ENCODE results near the gene TBATA.

TBATA gene

DNA sequence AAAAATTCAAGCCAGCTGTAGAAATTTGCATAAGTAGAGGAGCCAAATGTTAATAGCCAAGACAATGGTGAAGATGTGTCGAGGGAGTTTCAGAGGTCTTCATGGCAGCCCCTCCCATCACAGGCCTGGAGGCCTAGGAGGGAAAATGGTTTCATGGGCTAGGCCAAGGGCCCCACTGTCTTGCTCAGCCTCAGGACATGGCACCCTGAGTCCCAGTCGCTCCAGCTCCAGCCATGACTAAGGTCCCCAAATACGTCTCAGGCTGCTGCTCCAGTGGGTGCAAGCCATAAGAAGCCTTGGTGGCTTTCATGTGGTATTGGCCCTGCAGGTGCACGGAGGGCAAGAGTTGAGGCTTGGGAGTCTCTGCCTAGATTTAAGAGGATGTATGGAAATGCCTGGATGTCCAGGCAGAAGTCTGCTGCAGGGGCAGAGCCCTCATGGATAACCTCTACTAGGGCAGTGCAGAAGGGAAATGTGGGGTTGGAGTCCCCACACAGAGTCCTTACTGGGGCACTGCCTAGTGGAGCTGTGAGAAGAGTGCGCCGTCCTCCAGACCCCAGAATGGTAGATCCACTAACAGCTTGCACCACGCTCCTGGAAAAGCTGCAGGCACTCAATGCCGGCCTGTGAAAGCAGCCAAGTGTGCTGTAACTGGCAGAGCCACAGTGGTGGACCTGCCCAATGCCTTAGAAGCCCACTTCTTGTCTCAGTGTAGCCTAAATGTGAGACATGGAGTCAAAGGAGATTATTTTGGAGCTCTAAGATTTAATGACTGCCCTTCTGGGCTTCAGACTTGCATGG lies 19.2 kb downstream of the TBATA start:
- Histone ChIP-seq H3K27me3 (ENCODE audit: insufficient read depth, low read length) (no peaks in the 10 kb centered on the region), H3K27ac (ENCODE audit: low read length) (no peak overlapping the region), H3K9ac (ENCODE audit: low read depth, low read length) (no peak overlapping the region), H3K4me1 (ENCODE audit: insufficient read depth, low read length) (peaks cover under 1% of the 10 kb centered on the region; the same call in 1 of the 2 replicates), H3K36me3 (ENCODE audit: insufficient read depth, low read depth, low read length) (no peaks in the 10 kb centered on the region), H3K4me3 (ENCODE audit: low read length) (no peak overlapping the region), H3K9me3 (ENCODE audit: insufficient read depth, low read depth, low read length) (peaks cover 21% of the 10 kb centered on the region)

DNA sequence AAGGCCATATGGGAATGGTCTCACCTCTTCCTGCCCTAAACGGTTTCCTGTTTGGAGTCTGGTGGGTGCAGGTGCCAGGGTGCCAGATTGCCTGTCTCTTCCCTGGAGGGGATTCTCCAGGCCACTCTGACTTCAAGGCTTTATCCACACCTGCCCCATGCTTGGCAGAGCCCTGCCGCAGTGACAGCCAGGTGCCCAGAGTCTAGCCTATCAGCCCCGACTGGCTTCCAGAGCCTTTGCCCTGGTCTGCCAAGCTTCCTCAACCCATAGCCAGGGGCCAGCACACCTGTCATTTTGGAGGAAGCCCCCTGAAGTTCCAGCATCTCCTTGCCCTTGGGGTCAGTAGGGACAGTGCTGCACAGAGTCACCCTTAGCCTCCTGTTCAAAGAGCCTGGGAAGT lies 21.6 kb downstream of the TBATA start:
- H3K27me3 ChIP-seq (ENCODE audit: insufficient read depth, low read length) = no peaks in the 10 kb centered on the region
- peaks cover 13% of the 10 kb centered on the region; the same call in 1 of the 2 replicates for H3K4me1 ChIP-seq (ENCODE audit: insufficient read depth, low read length)
- H3K4me3 ChIP-seq (ENCODE audit: low read length) = no peak overlapping the region
- H3K36me3 ChIP-seq (ENCODE audit: insufficient read depth, low read depth, low read length) = no peaks in the 10 kb centered on the region
- H3K9ac ChIP-seq (ENCODE audit: low read depth, low read length) = no peak overlapping the region
- H3K27ac ChIP-seq (ENCODE audit: low read length) = no peak overlapping the region
- H3K9me3 ChIP-seq (ENCODE audit: insufficient read depth, low read depth, low read length) = peaks cover 21% of the 10 kb centered on the region

DNA sequence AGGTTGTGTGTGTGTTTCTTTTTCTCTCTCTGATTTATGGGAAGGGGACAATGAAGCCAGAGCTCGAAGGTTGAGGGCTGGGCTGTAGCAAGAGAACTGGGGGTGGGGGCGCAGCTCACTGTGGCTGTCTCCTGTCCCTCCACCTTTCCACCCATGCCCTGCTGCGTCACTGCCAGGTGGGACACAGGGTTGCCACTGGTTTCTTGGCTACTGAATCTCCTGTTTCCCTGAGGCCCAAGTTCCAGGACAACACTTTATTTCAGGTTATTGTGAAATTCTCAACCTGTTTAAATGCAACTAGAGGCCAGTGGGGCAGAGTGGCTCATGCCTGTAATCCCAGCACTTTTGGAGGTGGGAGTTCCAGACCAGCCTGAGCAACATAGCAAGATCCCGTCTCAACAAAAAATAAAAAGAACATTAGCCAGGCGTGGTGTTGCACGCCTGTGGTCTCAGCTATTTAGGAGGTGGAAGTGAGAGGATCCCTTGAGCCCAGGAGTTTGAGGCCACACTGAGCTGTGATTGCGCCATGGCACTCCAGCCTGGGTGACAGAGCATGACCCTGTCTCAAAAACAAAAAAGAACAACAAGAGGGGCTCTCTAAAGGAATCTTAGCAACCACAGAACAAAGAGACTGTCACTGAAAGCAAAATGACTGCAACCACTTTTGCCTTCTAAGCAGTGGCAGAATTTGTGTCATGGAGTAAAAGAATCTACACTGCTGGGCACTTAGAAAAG lies 22.6 kb downstream of the TBATA start:
- peaks cover 13% of the 10 kb centered on the region; the same call in 1 of the 2 replicates for H3K4me1 ChIP-seq (ENCODE audit: insufficient read depth, low read length)
- peaks cover 21% of the 10 kb centered on the region for H3K9me3 ChIP-seq (ENCODE audit: insufficient read depth, low read depth, low read length)
- H3K9ac ChIP-seq (ENCODE audit: low read depth, low read length) = no peak overlapping the region
- no peak overlapping the region for H3K4me3 ChIP-seq (ENCODE audit: low read length)
- H3K36me3 ChIP-seq (ENCODE audit: insufficient read depth, low read depth, low read length) = no peaks in the 10 kb centered on the region
- H3K27ac ChIP-seq (ENCODE audit: low read length) = no peak overlapping the region
- no peaks in the 10 kb centered on the region for H3K27me3 ChIP-seq (ENCODE audit: insufficient read depth, low read length)

DNA sequence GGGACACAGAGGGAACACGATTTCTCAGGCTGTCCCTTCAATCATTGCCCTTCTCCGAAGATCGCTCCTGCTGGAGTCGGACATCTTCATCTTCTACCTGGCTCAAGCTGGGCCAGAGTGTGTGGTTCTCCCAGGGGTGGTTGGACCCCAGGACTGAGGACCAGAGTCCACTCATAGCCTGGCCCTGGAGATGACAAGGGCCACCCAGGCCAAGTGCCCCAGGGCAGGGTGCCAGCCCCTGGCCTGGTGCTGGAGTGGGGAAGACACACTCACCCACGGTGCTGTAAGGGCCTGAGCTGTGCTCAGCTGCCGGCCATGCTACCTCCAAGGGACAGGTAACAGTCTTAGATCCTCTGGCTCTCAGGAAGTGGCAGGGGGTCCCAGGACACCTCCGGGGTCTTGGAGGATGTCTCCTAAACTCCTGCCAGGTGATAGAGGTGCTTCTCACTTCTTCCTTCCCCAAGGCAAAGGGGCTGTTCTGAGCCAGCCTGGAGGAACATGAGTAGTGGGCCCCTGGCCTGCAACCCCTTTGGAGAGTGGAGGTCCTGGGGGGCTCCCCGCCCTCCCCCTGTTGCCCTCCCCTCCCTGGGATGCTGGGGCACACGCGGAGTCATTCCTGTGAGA lies 23.3 kb downstream of the TBATA start:
- Histone ChIP-seq H3K9ac (ENCODE audit: low read depth, low read length) (no peak overlapping the region), H3K9me3 (ENCODE audit: insufficient read depth, low read depth, low read length) (peaks cover 18% of the 10 kb centered on the region), H3K4me1 (ENCODE audit: insufficient read depth, low read length) (peaks cover 13% of the 10 kb centered on the region; the same call in 1 of the 2 replicates), H3K27me3 (ENCODE audit: insufficient read depth, low read length) (no peaks in the 10 kb centered on the region), H3K36me3 (ENCODE audit: insufficient read depth, low read depth, low read length) (no peaks in the 10 kb centered on the region), H3K4me3 (ENCODE audit: low read length) (no peak overlapping the region), H3K27ac (ENCODE audit: low read length) (no peak overlapping the region)

DNA sequence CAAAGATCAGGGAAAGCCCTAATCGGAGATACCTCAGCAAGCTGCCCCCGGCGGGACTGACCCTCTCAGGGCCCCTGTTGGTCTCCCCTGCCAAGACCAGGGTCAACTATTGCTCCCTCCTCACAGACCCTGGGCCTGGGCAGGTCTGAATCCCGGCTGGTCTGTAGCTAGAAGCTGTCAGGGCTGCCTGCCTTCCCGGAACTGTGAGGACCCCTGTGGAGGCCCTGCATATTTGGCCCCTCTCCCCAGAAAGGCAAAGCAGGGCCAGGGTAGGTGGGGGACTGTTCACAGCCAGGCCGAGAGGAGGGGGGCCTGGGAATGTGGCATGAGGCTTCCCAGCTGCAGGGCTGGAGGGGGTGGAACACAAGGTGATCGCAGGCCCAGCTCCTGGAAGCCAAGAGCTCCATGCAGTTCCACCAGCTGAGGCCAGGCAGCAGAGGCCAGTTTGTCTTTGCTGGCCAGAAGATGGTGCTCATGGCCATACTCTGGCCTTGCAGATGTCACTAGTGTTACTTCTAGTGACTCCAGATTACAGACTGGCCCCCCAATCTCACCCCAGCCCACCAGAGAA lies 24.1 kb downstream of the TBATA start:
- Histone ChIP-seq H3K9ac (ENCODE audit: low read depth, low read length) (0 out of 2 replicates have a peak overlapping the region, but pooled peaks have one; percentile 19), H3K27ac (ENCODE audit: low read length) (peak overlapping the region; percentile 59)

DNA sequence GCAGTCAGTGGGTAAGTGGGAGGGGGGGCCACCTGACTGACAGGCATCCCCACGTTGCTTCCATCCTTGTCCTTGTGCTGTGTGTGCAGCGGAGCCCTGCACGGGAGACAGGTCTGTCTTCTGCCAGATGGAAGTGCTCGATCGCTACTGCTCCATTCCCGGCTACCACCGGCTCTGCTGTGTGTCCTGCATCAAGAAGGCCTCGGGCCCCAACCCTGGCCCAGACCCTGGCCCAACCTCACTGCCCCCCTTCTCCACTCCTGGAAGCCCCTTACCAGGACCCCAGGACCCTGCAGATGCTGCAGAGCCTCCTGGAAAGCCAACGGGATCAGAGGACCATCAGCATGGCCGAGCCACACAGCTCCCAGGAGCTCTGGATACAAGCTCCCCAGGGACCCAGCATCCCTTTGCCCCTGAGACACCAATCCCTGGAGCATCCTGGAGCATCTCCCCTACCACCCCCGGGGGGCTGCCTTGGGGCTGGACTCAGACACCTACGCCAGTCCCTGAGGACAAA lies 24.8 kb downstream of the TBATA start:
- Histone ChIP-seq H3K9me3 (ENCODE audit: insufficient read depth, low read depth, low read length) (peaks cover 2% of the 10 kb centered on the region; the same call in 1 of the 2 replicates), H3K36me3 (ENCODE audit: insufficient read depth, low read depth, low read length) (no peaks in the 10 kb centered on the region), H3K27me3 (ENCODE audit: insufficient read depth, low read length) (no peaks in the 10 kb centered on the region), H3K27ac (ENCODE audit: low read length) (peak overlapping the region; percentile 59), H3K4me1 (ENCODE audit: insufficient read depth, low read length) (peaks cover 13% of the 10 kb centered on the region; the same call in 1 of the 2 replicates), H3K4me3 (ENCODE audit: low read length) (no peak overlapping the region), H3K9ac (ENCODE audit: low read depth, low read length) (0 out of 2 replicates have a peak overlapping the region, but pooled peaks have one; percentile 19)

More for the DNA sequence above, 24.1 kb downstream of the TBATA start:
- H3K36me3 ChIP-seq (ENCODE audit: insufficient read depth, low read depth, low read length) = no peaks in the 10 kb centered on the region
- no peaks in the 10 kb centered on the region for H3K27me3 ChIP-seq (ENCODE audit: insufficient read depth, low read length)
- peaks cover 10% of the 10 kb centered on the region for H3K9me3 ChIP-seq (ENCODE audit: insufficient read depth, low read depth, low read length)
- H3K4me1 ChIP-seq (ENCODE audit: insufficient read depth, low read length) = peaks cover 13% of the 10 kb centered on the region; the same call in 1 of the 2 replicates
- no peak overlapping the region for H3K4me3 ChIP-seq (ENCODE audit: low read length)

DNA sequence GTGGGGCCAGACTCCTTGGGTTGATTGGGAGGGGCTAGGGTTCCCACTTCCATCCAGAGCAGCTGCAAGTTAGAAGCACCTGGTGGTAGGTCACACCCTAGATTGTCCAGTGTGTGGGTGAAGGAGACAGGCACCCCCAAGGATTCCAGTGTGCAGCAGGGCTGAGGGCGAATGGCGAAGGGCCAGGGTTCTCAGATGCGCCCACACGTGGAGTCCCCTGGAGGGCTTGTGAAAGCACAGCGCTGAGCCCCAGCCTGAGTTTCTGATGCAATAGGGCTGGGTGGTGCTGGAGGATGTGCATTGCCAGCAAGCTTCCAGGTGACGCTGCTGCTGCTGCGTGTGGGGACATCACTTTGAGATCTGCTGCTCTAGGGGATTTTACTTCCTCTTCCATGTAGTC lies 25.4 kb downstream of the TBATA start:
- H3K9ac ChIP-seq (ENCODE audit: low read depth, low read length) = no peak overlapping the region
- H3K4me1 ChIP-seq (ENCODE audit: insufficient read depth, low read length) = peaks cover 13% of the 10 kb centered on the region; the same call in 1 of the 2 replicates
- no peak overlapping the region for H3K27ac ChIP-seq (ENCODE audit: low read length)
- no peaks in the 10 kb centered on the region for H3K27me3 ChIP-seq (ENCODE audit: insufficient read depth, low read length)
- no peaks in the 10 kb centered on the region for H3K36me3 ChIP-seq (ENCODE audit: insufficient read depth, low read depth, low read length)
- H3K9me3 ChIP-seq (ENCODE audit: insufficient read depth, low read depth, low read length) = no peaks in the 10 kb centered on the region
- no peak overlapping the region for H3K4me3 ChIP-seq (ENCODE audit: low read length)

DNA sequence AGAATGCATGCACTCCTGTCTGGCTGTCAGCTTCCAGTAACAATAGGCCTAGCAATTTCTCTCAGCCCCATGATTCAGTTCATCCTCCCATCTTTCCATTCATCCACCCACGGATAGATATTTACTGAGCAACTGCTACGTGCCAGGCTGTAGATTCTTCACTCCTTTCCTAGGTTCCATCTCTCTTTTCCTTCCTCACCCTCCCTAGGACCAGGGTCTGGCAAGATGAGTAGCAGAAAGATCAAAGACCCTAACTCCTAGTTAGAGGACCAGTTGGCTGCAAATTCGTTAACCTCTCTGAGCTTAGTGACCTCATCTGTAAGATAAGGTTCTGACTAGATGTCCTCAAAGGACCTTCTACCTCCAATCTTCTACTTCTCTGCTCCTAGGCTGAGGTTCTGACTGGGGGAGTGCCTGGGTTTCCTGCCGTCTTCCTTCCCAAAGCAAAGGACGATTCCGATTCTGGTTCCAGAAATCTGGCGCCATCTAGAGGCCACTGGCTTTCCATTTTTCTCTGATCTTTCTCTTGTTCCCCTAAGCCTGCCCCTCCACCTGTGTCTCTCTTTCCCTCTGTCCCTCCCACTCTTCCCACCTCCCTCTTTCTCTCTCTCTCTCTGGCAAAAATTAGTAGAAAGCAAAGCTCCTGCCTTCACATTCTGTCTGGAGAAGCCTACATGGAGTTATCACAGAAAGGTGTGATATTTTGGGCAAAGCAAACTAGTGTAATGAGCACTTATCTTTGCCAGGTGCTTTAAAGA lies 26.2 kb downstream of the TBATA start:
- no peaks in the 10 kb centered on the region for H3K27me3 ChIP-seq (ENCODE audit: insufficient read depth, low read length)
- no peak overlapping the region for H3K4me3 ChIP-seq (ENCODE audit: low read length)
- no peaks in the 10 kb centered on the region for H3K36me3 ChIP-seq (ENCODE audit: insufficient read depth, low read depth, low read length)
- H3K4me1 ChIP-seq (ENCODE audit: insufficient read depth, low read length) = peaks cover 13% of the 10 kb centered on the region; the same call in 1 of the 2 replicates
- H3K9me3 ChIP-seq (ENCODE audit: insufficient read depth, low read depth, low read length) = no peaks in the 10 kb centered on the region
- no peak overlapping the region for H3K27ac ChIP-seq (ENCODE audit: low read length)
- no peak overlapping the region for H3K9ac ChIP-seq (ENCODE audit: low read depth, low read length)

DNA sequence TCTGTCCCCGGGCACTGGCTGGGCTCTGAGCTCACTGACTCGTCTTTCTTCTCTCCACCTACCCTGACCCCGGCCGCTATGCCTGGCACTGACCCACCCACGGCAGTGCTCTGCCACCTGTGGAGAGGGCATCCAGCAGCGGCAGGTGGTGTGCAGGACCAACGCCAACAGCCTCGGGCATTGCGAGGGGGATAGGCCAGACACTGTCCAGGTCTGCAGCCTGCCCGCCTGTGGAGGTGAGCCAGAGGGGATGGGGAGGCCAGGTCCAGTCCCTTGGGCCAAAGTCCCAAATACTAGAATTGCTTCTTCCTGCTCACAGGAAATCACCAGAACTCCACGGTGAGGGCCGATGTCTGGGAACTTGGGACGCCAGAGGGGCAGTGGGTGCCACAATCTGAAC lies 27.3 kb downstream of the TBATA start:
- Histone ChIP-seq H3K9ac (ENCODE audit: low read depth, low read length) (no peak overlapping the region), H3K27me3 (ENCODE audit: insufficient read depth, low read length) (no peaks in the 10 kb centered on the region), H3K27ac (ENCODE audit: low read length) (no peak overlapping the region), H3K9me3 (ENCODE audit: insufficient read depth, low read depth, low read length) (no peaks in the 10 kb centered on the region), H3K36me3 (ENCODE audit: insufficient read depth, low read depth, low read length) (no peaks in the 10 kb centered on the region), H3K4me1 (ENCODE audit: insufficient read depth, low read length) (peaks cover 13% of the 10 kb centered on the region; the same call in 1 of the 2 replicates), H3K4me3 (ENCODE audit: low read length) (no peak overlapping the region)

DNA sequence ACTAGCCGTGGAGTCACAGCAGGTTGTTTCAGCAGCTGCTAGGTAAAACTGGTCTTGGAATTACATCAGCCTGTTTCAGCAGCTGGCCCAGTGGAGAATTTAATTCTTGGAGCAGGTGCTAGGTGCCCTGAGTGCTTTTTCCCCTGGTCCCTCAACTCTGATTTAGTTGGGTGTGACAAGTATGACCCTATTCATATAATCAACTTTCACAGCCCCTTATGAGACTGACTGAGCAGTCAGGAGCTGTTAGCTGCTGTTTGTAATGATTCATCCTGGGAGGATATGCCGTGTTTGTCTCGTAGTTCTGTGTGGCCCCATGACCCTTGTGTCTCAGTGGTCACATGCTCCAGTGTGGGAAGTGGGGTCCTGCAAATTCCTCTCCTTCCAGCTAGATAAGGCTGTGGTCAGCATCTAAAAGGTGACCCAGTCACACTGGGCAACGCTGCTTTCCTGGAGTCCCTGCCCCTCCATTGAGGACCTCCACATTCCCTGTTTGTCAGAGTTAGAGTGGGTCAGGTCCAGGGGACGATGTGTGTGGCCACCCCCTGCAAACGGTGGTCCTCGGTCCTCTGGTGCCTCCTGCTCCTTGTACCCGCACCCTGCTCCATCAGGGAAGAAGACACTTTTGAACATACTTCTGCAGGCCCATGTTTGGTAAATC lies 28.3 kb downstream of the TBATA start:
- H3K4me3 ChIP-seq (ENCODE audit: low read length) = no peak overlapping the region
- H3K9me3 ChIP-seq (ENCODE audit: insufficient read depth, low read depth, low read length) = no peaks in the 10 kb centered on the region
- H3K27me3 ChIP-seq (ENCODE audit: insufficient read depth, low read length) = no peaks in the 10 kb centered on the region
- H3K36me3 ChIP-seq (ENCODE audit: insufficient read depth, low read depth, low read length) = no peaks in the 10 kb centered on the region
- peaks cover 13% of the 10 kb centered on the region; the same call in 1 of the 2 replicates for H3K4me1 ChIP-seq (ENCODE audit: insufficient read depth, low read length)
- H3K27ac ChIP-seq (ENCODE audit: low read length) = no peak overlapping the region
- H3K9ac ChIP-seq (ENCODE audit: low read depth, low read length) = no peak overlapping the region

All from iPS-20b (cell line).